HG03196 (cell line): ENCODE results near the gene RAPGEF1.
"Not testable (repeated sequence)": the region's sequence is repeated elsewhere in the genome, so short reads cannot be mapped to it uniquely, and the experiment has no call there.

Source experiments
- ATAC-seq: cut with Tn5 transposase; IDR thresholded peaks from one replicate; pipeline ENCODE4 v1.9.1; 2021; ENCODE audit not compliant: unreplicated experiment

Gene RAPGEF1

DNA sequence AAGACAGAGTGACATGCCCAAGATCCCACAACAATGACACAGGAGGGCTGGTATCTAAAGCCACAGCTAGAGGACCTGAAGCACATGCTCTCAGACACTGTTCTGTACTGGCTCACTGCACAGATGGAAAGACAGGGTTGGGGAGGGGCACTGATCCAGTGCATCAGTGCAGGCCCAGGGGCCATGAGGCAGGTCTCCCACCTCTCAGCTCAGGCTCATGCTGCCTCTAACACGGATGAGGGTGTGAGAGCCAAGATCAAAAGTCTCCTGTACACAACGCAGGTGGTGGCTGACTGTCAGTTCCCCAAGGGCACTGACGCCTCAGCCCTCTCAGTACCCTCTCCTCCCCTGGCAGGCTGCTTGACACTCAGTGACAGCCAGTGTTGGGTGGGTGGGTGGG lies 10.9 kb downstream of the RAPGEF1 start:
- ATAC-seq, result peak; percentile 22

DNA sequence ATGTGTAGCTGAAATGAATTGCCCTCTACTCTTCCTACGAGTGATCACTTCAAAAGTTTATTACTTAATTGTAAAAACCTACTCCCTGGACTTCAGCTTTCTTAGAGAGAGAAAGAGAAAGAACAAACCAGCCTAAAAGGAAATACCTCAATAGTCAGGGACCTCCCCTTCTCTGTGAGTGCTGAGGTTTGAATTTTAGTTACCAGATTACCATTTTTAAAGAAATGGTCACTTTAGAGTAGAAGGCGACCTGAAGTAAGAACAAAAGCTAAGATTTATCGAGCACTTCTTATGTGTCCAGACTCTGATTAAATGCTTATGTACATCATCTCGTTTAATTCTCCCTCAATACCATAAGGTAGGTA lies 11.3 kb downstream of the RAPGEF1 start:
- ATAC-seq, result no peak

DNA sequence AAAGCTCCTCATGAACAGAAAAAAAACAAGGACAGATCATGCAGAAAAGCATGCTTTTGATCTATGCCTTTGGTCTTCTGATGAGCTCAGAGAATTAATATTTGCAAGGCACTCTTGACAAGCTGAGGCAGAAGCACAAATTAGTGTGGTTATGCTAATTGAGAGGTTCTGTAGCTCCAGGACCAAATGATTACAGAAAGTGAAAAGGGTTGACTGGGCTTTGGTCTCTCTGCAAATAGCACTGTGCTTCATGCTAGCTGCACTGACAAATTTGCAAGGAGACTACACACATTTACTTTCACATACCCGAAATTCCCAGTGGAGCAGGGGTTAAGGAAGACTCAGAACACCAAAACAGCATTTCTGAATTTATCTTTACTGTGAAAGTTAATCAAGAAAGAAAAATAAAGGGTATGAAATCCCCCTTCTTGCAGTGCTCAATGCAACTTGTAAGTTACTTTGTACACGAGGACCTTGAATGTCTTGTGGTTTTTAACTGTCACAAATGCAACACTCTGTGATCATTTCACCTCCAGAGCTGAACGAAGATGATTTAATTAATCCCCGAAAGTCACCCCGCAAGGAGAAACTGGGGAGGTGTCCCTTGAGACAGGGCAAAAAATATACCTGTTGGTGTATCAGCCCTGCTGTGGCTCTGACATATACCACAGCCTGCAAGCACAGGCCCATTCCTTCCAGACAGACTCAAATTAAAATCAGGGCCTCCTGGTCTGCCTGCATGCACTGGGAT lies 11.9 kb downstream of the RAPGEF1 start:
- no peak for ATAC-seq

DNA sequence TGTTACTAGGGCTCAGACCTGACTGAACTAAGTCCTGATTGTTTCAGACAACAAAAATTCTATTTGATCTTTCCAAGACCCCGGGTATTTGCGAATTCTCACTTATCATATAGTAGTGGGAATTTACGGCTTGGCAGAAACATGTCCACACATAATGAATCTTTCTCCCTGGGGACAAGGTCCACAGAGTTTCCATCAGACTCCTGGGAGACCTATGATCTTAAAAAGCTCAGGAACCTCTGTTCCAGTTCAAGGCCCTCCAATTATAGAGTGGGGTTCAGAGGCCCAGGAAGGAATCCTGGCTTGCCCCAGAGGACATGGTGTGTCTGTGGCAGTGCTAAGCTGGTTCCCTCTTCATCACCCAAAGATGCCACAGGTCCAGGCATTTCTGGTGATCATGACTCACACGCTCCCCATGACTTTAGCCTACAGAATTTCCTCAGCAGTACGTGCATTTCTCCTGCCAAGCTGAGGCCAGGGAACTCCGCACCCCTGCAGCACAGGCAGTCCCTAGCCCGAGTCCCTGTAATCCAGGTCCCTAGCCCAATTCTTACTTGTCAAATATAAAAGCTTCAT lies 12.6 kb downstream of the RAPGEF1 start:
- no peak for ATAC-seq

GRCh38 chr9:131724683-131725082 lies 15.2 kb downstream of the RAPGEF1 start:
- no peak for ATAC-seq

- ATAC-seq, result no peak
Observed at GRCh38 chr9:131723632-131724031, 16.2 kb downstream of the RAPGEF1 start.

GRCh38 chr9:131722255-131722654 lies 17.6 kb downstream of the RAPGEF1 start:
- no peak for ATAC-seq

GRCh38 chr9:131721076-131721475 lies 18.8 kb downstream of the RAPGEF1 start:
- no peak for ATAC-seq

DNA sequence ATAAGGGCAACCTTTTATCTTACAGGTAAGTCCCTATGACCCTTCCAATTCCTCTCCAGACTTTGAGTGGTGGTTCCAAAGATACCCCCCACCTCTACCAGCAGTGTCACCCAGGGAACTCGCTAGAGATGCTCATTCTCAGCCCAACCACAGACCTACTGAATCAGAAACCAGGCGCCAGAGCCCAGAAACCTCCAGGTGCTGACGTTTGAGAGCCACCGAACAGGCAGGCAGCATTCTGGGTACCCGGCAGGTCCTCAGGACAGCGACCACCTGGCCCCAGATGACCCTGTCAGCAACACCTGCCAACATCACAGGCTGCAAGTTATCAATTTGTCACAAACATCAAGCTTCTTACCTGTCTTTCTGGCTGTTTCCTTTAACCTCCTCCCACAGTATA lies 19.5 kb downstream of the RAPGEF1 start:
- no peak for ATAC-seq

DNA sequence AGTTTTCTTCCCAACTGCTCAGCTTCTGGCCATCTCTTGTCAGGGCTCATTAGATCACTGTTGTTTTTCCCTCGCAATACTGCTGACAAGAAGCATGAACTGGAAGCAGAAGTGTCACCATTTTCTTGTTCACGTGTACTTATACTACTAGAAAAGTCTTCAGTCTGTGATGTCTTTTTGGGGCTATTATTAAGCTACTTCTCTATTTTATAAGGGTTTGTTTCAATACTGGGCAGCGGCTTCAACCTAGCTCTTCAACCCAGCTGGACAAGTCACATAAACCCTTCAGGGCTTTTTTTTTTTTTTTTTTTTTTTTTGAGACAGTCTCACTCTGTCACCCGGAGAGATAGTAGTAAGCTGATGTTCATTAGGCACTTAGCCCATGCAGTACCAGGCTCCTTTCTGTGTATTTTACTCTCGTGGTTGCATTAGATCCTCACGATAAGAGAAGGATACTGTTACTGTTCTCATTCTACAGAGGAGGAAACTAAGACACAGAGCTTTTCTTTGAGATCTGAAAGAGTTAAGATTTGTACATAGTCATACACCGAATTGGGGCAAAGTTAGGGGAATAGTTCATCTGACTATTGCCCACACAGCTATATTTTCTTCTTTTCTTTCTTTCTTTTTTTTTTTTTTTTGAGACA lies 20.5 kb downstream of the RAPGEF1 start:
- ATAC-seq, result no peak

GRCh38 chr9:131717719-131718460 lies 22.0 kb downstream of the RAPGEF1 start:
- ATAC-seq, result no peak

GRCh38 chr9:131715906-131716305 lies 24.0 kb downstream of the RAPGEF1 start:
- ATAC-seq, result no peak

GRCh38 chr9:131714821-131715220 lies 25.1 kb downstream of the RAPGEF1 start:
- ATAC-seq, result no peak

DNA sequence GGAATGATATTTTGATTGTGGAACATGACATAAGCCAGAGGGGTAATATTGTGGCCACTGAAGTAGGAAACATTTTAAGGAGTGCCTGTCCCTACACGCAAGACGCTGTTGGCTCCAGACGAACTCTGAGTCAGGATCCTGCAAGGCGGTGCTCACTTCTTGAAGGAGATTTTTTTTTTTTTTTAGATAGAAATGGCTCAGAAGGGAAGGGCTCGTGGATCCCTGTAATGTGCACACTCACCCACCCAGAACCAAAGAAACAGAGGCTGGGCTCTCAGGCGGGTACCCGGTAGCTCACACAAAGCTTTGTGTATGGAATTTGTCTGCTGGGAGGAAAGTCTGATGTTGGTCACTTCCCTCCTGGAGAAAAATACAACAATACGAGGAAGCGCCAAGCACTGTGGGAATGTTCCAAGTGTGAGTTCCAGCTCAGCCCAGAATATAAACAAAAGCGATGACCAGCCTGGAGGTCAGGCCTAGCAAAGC lies 25.7 kb downstream of the RAPGEF1 start:
- no peak for ATAC-seq

- ATAC-seq, result no peak
Observed at GRCh38 chr9:131713016-131713415, 26.9 kb downstream of the RAPGEF1 start.

DNA sequence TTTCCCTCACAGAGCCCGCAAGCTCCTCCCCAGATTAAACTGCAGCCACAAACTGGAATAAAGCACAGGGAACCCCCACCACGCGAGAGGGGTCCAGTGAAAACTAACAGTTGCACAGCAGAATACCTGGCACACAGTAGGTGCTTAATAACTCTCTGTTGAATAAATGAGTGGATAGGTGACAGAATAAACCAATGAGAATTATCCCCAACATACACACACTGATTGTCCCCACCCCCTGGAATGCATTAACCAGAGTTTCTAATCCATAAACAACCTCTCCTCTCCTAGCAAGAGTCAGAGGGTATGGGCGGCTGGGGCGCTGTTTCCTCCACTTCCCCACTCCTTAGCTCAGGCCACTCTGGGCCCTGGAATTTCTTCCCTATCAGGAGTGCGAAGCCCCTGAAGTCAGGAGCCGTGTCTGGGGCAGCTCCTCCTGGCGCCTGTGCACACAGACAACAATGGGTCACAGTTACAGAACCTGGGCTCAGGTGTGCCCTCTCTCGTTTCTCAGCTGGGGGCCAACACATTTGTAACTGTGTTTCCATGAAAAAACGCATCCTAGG lies 27.6 kb downstream of the RAPGEF1 start:
- no peak for ATAC-seq

- no peak for ATAC-seq
Observed at GRCh38 chr9:131709771-131710431, 30.0 kb downstream of the RAPGEF1 start.

GRCh38 chr9:131709010-131709770 lies 30.7 kb downstream of the RAPGEF1 start:
- not testable (repeated sequence) for ATAC-seq

- no peak for ATAC-seq
Observed at GRCh38 chr9:131708226-131709002, 31.5 kb downstream of the RAPGEF1 start.
